NCI-H2196 (cell line): ENCODE measurements around the gene FLRT1.

Source experiments
- DNase-seq: peaks from one replicate; lab custom pipeline; 2025; ENCODE audit not compliant: unreplicated experiment; lab: John Stamatoyannopoulos, UW

FLRT1 gene

DNA sequence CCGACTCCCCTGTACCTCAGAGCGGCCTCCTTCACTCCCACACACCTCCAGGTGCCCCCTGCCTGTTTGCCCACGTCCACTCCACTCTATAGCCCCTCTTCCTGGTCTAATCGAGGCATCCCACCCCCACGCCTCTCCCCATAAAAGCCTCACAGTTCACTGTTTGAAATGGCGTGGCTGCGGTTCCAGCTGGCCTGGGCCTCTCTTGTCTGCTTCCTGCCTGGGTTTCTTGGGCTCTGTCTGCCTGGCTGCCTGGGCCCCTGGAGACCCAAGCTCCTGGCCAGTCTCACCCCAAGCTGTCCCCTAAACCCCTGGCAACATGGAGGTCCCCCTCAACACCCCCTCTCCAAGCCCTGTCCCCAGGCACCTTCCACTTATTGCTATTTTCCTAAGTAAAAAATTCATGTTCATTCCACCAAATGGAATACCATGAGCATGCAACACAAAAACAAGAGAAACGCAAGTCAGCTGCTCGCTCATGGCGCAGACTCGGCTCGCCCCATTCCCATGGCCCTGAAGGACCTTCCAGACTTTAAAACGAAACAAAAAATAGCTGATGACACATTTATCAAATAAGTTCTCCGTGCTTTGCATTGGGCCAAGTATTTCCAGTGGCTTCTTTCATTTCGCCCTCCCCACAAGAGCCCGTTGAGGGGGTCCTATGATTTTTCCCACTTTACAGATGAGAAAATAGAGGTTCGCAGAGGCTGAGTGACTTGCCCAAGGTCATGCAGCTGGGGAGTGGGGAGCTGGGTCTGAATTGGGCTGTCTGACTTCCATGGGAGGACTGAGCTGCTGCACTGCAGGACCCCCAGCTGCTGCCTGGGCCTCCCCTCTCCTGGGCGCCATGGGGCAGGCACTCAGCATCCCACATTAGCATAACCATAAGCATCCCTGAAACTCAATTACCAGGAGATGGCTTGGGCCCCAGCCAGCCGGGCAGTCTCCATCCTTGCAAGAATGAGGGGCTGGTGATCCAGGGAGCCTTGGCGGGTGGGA is 11.7 kb upstream of the FLRT1 start:
- no peak for DNase-seq

DNA sequence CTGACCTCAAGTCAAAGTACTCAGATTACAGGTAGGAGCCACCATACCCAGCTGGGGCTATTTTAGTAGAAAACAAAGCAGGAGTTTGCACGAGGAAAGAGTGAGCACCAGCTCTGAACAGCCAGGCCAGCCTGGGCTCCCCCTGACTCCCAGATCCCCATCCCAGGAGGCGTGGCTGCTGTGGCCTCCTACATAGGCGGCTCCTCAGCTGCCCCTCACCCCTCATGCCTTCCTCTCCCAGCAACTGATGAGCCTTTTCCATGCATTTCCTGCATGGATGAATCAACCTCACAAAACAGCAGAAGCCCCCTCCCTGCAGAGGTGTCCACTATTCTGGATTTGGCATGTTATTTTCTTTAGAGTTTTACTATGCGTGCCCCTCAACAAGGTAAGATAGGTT is 10.5 kb upstream of the FLRT1 start:
- no peak for DNase-seq

GRCh38 chr11:64026575-64027205 is 9.0 kb upstream of the FLRT1 start:
- no peak for DNase-seq

DNA sequence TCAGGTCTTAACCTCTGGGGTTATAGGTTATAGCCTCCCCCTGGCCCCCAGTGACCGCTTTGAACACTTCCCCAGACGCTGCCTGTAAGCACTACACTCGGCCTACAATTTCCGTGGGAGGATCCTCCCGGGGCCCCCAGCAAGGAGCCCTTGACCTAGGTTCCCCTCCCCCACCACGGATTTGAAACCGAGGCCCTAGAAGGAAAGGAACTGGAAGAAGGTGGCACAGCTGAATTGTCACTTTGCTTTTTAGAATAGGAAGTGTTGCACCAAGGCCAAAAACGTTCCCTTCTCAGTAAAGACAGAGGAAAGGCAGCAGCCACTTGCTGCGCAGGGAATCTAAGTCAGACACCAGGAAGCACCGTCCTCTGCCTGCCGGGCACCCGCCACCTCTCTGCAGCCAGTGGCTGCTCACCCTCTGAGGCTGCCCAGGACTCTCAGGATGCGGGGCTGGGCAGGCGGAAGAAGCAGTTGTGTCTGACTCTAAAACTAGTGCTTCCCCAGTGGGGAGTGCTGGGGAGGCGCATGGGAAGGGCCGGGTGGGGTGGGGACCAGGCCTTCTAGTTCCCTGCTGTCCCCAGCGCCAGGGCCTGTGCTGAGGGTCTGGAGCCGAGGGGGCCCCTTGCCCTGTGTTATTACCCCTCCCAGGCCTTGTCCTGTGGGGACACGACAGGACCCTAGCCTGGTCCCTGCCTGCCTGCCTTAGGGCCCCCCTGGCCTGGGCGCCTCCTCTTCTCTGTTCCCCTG is 7.9 kb upstream of the FLRT1 start:
- DNase-seq, result no peak

DNA sequence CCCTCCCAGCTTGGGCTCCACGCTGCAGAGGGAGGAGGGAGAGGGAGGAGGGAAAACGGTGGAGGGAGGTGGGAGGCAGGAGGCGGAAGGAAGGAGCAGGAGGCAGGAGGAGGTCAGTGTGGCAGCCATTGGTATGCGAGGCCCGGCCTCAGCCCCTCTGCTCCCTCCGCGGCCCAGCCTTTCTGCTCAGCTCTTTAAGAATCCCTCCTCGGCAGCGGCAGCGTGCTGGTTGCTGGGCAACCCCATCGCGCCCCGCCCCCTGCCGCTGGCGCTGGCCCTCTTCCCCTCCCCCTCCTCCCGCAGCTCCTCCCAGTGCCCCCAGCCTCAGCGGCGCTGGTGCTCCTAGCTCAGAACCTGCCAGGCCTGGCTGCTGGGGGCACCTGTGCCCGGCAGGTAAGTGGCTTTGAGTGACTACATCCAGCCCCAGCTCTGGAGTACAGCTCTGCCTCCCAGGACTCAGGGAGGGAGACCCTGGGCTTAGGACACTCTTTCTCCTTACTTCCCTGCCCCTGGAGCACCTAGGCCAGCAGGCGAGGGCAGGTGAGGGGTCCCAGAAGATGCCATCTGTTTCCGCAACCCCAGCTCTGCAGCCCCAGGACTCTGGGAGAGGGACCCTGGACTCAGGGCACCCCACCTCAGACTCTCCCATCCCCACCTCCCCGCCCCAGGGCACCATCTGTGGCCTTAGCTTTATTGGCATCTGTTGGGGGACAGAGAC is 7.2 kb upstream of the FLRT1 start:
- DNase-seq, result no peak

DNA sequence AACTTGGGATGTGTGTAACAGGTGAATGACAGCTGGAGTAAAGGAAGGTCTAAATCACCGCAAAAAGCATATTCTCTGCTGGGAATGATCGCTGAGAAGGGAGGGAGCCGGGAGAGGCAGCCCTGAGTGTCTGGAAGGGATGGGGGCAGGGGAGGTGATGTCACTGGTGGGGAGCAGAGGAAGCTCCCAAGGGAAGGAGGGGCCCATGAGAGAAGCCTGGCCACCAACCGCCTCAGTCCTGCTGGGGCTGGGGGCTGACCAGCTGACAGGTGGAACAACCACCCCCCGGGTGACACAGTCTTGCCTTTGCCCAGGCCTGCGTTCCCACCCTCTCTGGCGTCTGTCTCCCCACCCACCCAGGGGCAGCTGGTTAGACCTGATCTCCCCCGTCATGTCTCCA is 6.0 kb upstream of the FLRT1 start:
- no peak for DNase-seq

- DNase-seq, result no peak
Observed at GRCh38 chr11:64031001-64031400, 4.7 kb upstream of the FLRT1 start.

DNA sequence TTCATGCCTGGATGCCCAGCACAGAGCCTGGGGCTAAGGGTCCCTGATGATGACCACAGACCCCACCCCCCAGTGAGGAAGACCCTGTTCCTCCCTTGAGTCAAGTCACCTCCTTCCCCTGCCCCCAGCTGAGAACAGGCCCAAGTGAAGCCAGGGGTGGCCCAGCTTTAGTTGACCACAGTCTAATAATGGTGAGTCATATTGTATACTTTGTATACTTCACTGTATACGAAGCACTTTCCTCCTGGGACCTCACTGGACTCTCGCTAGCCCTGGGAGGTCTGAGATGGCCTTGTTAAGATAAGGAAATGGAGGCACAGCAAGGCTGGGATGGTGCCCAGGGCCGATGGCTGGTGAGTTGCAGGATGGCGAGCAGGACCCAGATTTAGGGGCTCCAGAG is 3.7 kb upstream of the FLRT1 start:
- DNase-seq, result no peak

- no peak for DNase-seq
Observed at GRCh38 chr11:64034411-64034811, 1.3 kb upstream of the FLRT1 start.

GRCh38 chr11:64035081-64035524 is 628 bp upstream of the FLRT1 start:
- DNase-seq, result no peak

DNA sequence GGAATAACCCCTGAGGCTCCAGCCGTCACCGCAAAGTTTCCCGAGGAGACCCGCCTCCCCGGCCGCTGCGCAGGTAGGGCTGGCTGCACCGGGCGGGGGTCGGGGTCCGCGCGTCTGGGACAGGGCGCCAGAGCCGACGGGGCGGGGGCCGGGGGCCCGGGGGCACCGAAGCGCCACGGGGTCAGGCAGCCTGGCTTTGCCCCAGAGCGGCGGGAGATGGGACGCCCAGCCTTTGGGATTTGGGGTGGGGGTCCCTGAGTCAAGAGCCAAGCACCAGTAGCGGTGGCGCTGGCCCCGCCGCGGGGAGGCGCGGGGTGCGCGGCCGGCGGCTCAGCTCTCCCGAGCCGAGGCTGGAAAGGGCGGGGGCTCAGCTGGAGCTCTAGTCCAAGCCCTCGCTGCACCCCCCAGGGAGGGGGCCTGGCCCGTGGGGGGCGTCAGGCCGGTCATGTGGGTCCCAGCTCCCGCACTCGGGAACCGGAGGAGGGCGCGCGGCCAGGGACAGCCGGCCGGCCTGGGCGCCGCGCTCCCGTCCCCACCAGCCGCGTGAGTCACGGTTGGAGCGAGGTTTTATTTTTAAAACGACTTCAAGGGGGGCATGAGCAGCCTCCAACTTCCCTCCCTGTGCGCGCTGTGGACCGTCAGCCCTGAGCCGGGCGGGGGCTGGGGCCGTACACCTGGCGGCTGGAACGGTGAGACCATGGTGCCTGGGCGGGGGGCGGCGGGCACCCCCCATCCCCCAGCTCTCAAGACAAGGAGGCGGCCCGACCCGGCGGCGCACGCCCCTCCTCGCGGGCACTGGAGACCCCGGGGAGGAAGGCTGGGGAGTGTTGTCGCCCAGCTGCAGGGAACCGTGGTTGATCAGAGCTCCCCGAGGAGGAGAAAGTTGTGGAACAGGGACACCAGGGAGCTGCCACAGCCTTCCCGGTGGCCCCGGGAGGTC is 626 bp downstream of the FLRT1 start:
- no peak for DNase-seq

DNA sequence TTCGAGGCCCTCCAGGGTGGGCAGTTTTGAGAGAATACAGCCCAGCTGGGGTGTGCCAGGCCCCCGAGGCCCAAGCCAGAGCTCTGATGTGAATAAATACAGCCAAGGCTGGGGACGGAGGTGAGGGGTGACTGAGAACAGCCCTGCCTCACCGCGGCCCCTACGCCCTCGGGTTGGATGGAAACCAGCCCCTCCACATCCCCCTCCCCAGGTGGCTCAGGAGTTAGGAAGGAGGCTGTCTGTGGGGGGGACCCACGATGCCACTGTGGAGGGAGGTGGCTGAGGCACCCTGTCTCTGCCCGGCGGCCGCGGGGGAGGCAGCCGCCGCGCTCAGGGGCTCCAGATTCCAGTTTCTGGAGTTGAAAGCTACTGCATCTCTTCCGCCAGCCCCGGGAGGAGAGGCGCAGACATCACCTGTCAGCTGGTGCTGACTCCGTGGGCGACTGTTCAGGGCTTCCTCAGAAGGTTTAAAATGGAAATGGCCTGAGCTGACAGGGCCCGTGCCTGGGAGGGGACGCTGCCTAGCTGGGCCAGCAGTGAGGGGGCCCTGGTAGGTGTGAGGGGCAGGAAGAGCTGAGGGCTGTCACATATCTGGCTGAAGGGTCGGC is 1.4 kb downstream of the FLRT1 start:
- DNase-seq, result no peak

DNA sequence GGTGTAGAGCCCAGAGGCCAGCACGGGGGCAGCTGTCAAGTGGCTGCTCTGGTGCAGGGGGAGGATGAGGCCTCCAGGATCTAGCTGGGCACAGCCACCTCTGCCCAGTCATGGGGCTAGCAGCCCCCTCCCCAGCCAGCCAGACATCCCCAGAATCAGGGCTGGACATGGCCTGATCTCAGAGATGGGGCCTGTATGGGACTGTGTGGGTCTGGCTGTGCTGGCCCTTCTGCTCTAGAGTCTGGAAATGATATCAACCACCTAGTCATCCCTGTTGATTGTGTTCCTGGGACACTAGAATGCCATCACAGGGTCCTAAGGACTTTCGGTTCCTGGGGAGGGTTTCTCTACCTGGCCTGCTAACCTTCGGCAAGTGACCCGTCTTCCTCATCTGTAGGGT is 2.8 kb downstream of the FLRT1 start:
- DNase-seq, result no peak

GRCh38 chr11:64039012-64039665 is 3.4 kb downstream of the FLRT1 start:
- DNase-seq, result no peak

DNA sequence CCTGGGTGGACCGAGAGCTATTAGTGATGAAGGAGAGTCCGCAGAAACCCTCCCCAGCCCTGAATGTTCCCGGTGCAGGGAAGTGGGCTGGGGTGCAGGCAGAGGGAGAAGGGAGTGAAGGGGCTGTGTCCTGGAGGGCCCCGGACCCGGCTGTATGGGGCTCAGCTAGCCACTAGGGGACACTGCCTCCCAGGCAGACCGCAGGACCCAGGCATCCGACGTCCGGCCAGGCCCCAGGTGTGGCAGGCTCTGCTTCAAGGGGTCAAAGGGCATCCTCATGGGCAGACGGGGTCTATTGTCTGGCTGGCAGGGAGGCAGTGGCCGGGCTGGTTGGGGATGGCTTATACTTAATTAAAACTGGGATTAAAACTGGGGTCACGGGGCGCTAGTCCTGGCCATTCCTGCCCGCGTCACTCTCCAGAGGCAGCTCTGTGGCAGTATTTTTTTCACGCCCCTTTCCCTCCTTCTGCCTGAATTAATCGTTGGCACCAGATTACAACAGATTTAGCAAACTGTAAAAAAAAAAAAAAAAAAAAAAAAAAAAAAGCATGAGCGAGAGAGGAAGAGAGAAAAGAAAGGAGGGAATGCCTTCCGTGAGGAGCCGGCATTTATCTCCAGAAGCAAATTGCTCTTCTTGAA is 5.1 kb downstream of the FLRT1 start:
- no peak for DNase-seq

GRCh38 chr11:64041846-64042245 is 6.1 kb downstream of the FLRT1 start:
- DNase-seq, result no peak

DNA sequence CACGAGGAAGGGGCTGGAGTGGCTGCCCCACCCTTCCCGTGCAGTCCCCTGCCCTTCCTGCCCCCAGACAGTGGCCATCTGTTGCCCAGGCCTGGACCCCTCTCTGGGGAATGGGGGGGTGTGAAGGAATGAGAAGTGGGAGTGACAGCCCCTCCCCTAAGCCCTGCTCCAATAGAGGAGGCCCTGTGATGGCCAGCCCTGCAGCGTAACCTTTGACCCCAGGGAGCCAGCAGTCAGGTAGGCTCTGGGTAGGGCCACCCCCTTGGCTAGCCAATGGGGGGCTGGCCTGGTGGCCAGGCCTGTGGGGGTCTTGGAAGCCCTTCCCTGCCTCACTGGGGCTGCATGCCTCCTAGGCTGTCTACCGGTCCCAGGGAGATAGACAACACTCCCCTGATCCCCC is 6.6 kb downstream of the FLRT1 start:
- no peak for DNase-seq

DNA sequence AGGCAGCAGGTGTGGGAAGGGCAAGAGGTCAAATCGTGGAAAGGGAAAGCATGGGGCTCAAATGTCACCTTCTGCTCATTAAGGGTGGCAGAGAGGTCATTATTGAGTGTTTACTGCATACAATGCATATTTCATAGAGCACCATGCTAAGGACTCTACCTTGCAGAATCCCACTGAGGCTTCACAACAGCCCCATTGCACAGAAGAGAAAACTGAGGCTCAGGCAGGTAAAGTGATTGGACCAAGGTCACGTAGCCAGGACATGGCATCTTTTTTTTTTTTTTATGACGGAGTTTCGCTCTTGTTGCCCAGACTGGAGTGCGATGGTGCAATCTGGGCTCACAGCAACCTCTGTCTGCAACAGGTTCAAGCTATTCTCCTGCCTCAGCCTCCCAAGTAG is 7.8 kb downstream of the FLRT1 start:
- no peak for DNase-seq
